H1 (cell line): ENCODE measurements around the gene HS6ST3.

Experiments
- CTCF ChIP-seq, 3 experiments: IDR thresholded peaks; 1 replicate in 2 of 3; 2 replicates in 1 of 3; pipeline versions ENCODE4 v1.5.1 to v1.6.1; 2011; ENCODE audit warnings: low read length in 3 of 3, mild to moderate bottlenecking in 3 of 3, inconsistent platforms in 2 of 3, low read depth in 1 of 3, moderate library complexity in 1 of 3; ENCODE audit not compliant: insufficient read depth in 1 of 3; ENCODE audit errors: control extremely low read depth in 1 of 3
- EZH2 ChIP-seq: fragments of 200-600 bp; sonication (generic); IDR thresholded peaks from 2 replicates; pipeline ENCODE4 v1.7.1; 2012; ENCODE audit warnings: low read depth, mild to moderate bottlenecking, moderate library complexity, low read length, inconsistent platforms; ENCODE audit not compliant: severe bottlenecking
- GTF2F1 ChIP-seq: IDR thresholded peaks from 2 replicates; pipeline ENCODE4 v1.6.1; 2012; ENCODE audit warnings: low read depth, low read length, improper control_type of control experiment, borderline replicate concordance
- POLR2A ChIP-seq, 2 experiments: IDR thresholded peaks; 1 replicate in 1 of 2; 2 replicates in 1 of 2; pipeline ENCODE4 v1.6.1; 2011; ENCODE audit warnings: low read depth in 2 of 2, low read length in 2 of 2, mild to moderate bottlenecking in 2 of 2; ENCODE audit errors: control extremely low read depth in 1 of 2
- RXRA ChIP-seq: IDR thresholded peaks from 2 replicates; pipeline ENCODE4 v1.6.1; 2011; ENCODE audit warnings: low read depth, mild to moderate bottlenecking, low read length, moderate library complexity; ENCODE audit not compliant: insufficient read depth
- SP4 ChIP-seq: IDR thresholded peaks from 2 replicates; pipeline ENCODE4 v1.6.1; 2012; ENCODE audit warnings: low read length, inconsistent platforms

- TF ChIP-seq EZH2 = no peak
- TF ChIP-seq CTCF (IDR thresholded peaks at IDR 0.05; ENCODE audit: control extremely low read depth in 1 of 3, insufficient read depth in 1 of 3, low read depth in 1 of 3, low read length in 3 of 3) = no peak
- no peak for TF ChIP-seq SP4
- TF ChIP-seq RXRA = no peak
- TF ChIP-seq POLR2A (IDR thresholded peaks at IDR 0.05; ENCODE audit: control extremely low read depth in 1 of 2, low read depth in 2 of 2, low read length in 2 of 2) = no peak
- no peak for TF ChIP-seq GTF2F1
Measured at GRCh38 chr13:96082640-96083039, 7.3 kb upstream of the HS6ST3 start.
